ENCODE results near the gene SAAL1.

- TF ChIP-seq CTCF (IDR thresholded peaks at IDR 0.05) (no peak), POLR2A (IDR thresholded peaks at IDR 0.05) (no peak)
Measured at GRCh38 chr11:18106688-18107087, 806 bp upstream of the SAAL1 start.

All from uterus (tissue), 2 donors.